ENCODE results near the gene GK.

- TF ChIP-seq CTCF (IDR thresholded peaks at IDR 0.05 in 4 of 5, conservative IDR thresholded peaks at IDR 0.05 in 1 of 5) (no peak), POLR2A (IDR thresholded peaks at IDR 0.05) (no peak)
Measured at GRCh38 chrX:30688641-30689040, 35.4 kb downstream of the GK start.
